DND-41 (cell line): ENCODE measurements around the gene TFRC.

Experiments
- EZH2 ChIP-seq: IDR thresholded peaks from 3 replicates; pipeline ENCODE4 v1.6.1; 2012; ENCODE audit warnings: borderline replicate concordance, low read depth, mild to moderate bottlenecking, moderate library complexity, low read length, inconsistent platforms; ENCODE audit not compliant: severe bottlenecking
- TF ChIP-seq, protein P1 (sequence below): IDR thresholded peaks from 2 replicates; pipeline ENCODE4 v1.5.1; 2012; ENCODE audit warnings: borderline replicate concordance, low read length, moderate library complexity, mild to moderate bottlenecking; ENCODE audit not compliant: poor library complexity, severe bottlenecking; ENCODE audit errors: extremely low read depth

DNA sequence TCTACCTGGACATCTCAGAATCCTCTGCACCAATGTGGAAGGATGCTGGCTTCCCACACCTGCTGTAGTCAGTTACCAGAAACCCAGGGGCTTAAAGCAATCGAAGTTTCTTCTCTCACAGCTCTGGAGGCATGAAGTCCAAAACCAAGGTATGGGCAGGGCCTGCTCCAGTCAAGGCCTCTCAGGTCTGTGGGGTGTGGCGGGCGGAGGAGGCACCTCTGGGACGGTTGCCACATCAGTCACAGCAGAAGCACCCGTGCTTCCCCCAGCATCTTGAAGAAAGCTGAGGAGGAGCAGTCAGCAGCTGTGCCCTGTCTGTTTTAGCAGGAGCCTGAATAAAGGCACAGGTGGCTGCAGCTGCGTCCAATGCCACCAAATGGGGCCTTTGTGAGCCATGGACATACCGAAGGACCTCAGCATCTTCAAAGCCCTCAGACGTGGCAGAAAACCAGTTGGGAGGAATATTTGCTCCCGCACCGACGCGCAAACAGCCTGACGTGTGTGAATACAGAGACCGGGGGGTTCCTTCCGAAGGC lies 68.9 kb downstream of the TFRC start:
- TF ChIP-seq, protein P1, sequence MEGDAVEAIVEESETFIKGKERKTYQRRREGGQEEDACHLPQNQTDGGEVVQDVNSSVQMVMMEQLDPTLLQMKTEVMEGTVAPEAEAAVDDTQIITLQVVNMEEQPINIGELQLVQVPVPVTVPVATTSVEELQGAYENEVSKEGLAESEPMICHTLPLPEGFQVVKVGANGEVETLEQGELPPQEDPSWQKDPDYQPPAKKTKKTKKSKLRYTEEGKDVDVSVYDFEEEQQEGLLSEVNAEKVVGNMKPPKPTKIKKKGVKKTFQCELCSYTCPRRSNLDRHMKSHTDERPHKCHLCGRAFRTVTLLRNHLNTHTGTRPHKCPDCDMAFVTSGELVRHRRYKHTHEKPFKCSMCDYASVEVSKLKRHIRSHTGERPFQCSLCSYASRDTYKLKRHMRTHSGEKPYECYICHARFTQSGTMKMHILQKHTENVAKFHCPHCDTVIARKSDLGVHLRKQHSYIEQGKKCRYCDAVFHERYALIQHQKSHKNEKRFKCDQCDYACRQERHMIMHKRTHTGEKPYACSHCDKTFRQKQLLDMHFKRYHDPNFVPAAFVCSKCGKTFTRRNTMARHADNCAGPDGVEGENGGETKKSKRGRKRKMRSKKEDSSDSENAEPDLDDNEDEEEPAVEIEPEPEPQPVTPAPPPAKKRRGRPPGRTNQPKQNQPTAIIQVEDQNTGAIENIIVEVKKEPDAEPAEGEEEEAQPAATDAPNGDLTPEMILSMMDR: no peak
- TF ChIP-seq EZH2: no peak
